ENCODE results near the gene ZBTB20.

Gene ZBTB20

DNA sequence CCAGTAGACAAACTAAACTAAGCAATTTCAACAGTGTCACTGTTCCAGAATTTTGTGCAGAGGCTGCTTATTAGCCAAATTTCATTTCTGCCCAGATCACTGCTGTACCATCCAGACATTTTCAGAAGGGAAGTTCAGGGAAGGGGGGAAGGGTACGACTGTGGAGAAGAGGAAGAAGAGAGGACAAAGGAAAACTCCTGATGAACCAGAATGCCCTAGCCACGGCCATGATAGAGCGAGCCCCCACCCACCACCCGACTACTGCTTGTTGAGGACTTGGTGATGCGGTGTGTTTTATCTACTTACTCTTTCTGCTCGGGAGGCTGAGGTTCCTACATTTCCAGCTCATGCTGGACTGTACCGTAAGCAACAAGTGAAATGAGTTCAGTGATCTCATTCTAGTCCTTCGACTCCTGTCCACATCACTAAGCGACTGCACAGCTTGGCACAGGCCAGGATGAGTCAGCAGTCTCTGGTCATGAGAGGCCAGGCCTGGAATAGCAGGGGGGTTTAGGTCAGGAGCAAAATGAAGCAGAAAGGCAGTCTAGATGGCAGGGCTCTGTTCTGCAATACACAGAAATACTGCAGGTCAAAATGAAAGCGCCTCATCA, 522.4 kb downstream of the ZBTB20 start:
- no peak for DNase-seq
- ATAC-seq = peak; percentile 37

DNA sequence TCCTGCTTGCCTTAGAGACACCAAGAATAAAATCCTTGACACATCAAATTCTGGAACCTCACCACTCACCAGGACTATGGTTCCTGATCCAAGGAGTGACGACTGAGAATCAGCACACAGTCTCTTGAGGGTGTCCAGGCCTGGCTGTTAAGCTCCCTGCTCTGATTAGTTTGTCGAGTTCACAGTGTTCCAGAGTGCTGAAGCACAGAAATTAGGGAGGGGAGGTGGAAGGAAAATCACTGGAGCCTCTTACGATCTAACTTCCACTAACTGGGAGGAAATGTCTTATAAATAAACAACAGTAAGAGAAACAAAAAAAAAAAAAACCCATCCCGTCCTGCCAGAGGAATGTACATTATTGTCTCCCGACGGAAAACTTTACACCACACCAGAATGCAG, 523.0 kb downstream of the ZBTB20 start:
- ATAC-seq (no peak), DNase-seq (no peak)

DNA sequence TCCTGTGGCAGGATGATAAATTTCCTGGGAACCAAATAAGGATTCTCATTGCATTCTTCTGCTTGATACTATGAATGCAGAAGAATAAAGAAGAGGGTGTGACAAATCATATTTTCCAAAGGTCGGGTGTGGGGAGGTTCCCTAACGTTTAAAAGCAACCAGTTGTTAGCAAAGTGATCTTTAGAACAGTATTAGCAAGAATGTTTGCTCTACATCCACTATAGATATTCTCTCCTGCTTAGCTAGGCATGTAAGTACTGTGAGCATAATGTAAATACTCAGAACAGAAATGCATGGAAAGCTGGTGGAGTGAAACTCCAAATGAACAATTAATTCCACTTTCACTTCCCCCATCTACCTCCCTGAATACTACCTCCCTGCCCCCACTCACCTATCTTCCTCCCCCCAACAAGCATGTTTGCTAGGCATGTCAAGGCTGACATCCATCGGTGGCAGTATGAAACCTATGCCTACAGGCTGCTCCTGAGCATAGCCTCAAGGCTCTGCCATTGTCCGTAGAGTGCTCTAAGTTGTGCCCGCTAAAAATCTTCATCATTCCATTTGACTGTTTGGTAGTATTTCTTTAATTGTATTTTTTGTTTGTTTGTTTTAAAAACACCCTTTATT, 523.6 kb downstream of the ZBTB20 start:
- peak; percentile 77 for ATAC-seq
- DNase-seq = no peak

DNA sequence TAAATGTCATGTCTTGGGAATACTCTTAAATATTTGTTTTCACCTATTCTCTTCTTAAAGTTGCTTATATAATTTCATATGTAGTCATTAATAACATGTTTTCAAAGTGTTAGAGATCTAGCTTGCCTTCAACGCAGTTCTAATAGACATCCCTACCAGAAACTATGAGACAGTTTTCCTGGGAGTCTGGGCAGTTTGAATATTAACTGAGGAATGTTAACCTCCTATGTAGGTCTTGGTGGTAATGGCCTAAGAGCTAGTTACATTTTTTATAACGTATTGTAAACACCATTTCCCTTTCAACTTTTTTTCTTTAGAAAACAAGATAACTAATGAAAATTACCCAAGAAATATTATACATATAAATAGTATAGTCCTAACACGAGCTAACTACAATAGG, 525.1 kb downstream of the ZBTB20 start:
- ATAC-seq (no peak), DNase-seq (no peak)

DNA sequence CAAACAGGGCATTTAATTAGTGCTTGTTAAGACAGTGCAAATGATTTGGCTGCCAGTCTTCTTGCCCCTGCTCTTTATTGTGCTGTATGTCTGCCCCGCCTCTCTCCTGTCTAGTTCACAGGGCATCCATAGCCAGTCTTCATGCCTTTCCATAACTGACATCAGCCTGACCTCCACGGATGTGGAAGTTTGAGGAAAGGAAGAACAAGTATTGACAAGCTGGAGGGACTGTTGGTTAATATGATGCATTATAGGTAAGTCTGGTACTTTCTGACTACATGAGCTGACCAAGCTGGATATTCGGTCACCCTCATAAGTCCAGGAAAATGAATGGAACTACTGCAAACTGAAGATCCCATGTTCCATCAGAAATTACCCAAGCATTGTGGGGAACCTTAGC, 527.3 kb downstream of the ZBTB20 start:
- ATAC-seq (no peak), DNase-seq (no peak)

DNA sequence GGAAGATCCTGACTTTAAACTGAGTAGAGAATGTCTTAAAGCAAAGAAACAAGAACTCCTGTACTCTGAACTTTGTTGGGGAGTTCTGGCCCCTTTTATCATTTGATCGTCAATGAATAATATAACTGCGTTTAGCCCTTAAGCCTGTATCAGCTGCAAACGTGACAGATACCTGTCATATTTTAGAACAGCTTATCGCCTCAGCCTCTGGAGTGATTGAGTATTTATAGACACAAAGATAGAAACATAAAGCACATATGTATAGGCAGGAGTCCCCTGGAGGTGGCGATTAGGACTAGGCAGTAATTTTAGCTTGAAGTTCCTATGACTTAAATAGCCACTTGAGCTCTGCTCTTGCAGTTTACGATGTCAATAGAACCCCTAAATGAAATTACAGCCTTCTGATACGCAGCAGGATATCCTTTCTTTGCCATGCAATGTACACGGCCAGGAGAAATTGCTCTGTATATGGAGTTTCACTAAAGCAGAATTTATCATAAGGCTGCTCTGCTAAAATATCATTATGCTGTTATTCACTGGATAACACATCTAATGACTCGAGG, 531.5 kb downstream of the ZBTB20 start:
- DNase-seq (no peak), ATAC-seq (no peak)

DNA sequence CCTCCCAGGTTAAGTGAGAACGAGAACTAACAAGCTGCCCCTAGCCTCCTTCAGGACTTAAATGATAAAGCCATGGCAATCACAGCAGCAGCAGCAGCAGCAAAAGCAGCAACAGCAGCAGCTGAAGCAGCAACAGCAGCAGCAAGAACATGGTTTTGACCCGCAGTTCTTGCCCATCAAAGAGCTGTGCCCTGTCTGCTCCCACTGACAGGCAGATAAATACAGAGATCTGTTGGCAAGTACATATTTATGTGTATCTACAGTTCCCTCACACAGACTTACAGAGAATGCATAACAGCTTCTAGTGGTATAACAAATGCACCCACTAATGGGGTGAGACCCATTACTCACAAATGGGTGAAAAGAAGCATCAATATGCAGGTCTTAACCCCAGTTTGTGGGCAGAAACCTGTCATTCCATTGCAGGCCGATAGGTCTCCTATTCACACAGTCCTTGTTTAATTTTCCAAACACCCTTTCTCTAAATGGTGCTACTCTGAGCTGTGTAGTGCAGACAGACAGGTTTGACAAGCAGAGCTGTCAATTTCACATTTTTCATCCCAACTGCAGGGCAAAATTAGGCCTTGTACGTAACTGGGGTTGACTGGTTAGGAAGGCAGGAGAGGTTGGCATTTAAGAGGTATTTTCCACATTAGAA, 537.0 kb downstream of the ZBTB20 start:
- ATAC-seq (no peak), DNase-seq (no peak)

DNA sequence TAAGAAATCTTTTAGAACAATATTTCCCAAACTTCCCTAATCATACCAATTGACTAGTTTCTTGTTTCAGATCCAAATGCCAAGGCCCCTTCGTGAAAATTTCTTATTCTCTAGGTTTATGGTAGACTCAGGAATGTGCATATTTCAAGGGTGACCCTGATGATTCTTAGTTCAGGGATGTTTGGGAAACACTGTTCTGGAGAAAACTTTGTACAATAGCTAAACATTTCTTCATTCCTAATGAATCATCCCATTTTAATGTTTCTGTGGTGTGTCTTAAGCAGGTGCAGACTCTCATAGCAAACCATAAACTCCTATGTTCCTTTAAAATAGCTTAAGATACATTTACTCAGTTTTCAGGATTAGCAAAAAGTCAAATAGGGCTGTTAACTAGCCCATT, 538.8 kb downstream of the ZBTB20 start:
- ATAC-seq (no peak), DNase-seq (no peak)

DNA sequence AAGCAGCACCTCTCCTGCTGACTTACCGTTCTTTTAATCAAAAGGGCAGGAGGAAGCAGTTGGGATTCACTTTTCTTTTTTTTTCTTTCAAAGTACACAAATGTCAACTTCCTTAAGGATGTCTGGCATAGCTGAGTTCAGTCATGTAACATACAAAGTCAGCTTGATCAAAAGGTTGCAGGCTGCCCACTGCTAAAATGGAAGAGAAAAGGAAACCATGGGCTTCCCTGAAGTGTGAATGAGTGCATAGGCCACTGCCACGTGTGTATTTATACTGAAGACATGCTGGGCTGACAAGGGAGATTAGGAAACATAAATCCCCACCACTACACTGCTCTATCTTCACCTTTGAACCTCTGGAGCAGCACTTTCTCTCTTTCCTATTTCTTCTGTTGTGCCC, 540.8 kb downstream of the ZBTB20 start:
- DNase-seq (no peak), ATAC-seq (no peak)

DNA sequence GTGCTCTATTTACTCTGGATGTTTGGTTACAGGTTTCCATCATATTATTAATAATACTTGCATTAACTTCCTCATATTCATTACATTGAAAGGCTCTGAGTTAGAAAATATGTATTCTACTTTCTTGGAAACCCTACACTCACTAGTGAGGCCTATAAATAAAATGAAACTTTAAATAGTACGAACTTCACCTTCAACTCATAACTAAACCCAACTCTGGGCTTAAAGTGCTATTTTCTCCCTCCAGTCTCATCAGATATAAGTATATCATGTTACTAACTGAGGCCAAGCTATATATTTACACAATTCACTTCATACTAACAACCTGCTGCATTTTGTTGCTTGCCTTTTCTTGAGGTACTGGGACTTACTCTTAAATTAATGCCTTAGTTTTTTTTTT, 546.5 kb downstream of the ZBTB20 start:
- ATAC-seq (no peak), DNase-seq (no peak)

DNA sequence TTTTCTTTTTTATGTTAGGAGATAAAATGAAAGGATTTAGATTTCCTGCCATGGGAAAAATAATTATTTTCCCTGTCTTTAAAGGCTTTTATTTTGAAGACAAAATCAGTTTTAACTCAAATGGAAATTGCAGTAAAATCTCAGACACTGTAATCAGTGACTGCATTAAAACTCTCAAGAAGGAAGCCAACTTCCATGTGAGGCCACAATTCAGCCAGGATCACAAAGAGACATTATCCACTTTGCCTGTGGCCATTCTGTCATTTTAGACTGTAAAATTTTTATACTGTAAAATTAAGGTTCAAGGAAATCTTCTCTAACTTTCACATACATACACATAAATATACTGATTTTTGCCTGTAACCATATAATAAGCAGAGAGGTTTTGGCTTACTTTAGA, 549.2 kb downstream of the ZBTB20 start:
- DNase-seq (no peak), ATAC-seq (no peak)

DNA sequence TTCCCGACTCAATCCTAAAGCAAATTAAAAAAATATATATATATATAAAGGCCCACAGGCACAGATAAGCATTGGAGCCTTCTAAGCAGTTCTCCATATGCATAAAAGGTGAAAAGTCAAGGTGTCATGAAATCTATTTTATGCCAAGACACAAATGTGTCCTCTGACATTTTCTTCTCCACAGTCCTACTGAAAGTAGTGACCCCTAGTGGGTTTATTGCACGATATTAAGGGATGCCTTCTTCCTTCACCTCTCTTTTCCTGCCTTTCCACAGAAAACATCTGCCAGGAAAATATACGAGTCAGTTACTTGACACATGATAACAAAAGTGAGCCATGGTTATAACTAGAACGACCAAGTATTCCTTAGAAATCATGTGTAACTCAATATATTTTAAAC, 550.1 kb downstream of the ZBTB20 start:
- DNase-seq (no peak), ATAC-seq (no peak)

DNA sequence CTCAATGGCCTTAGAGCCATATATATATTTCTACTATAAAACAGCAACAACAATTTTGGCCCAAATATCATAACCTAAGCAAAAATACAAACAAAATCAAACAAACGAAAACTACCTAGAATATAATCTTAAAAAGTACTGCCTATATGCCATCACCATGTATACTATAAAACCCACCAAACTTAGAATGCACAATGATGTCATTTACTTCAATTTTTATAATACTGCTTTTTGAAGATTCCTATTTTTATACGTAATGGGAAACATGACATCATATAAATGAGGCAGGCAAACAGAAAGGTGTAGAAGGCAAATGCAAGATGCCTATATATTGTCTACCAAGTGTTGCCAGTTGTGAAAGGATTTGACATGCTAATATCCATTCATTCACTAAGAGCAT, 550.9 kb downstream of the ZBTB20 start:
- DNase-seq (no peak), ATAC-seq (no peak)

DNA sequence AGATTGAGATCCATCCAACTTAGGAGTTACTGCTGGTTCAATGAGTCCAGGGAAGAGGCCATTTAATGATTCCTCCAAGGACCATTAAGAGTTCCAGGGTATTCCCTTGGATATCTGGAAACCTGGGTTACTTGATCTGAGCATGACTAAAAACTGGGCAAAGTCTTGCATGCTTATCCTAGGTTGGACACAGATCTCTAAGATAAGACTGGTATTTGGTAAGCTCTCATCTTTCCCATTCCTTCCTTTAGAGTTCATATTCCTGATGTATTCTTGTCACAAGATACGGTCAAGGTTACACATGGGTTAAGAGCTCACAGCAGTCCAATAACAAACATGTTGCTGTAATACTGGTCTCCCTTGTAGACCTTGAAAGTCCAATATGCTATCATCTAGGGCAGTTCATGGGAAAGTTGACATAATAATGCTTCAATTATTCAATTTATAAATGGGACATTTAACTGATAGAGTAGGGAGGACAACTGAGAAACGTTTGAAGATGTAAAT, 551.5 kb downstream of the ZBTB20 start:
- ATAC-seq (no peak), DNase-seq (no peak)

DNA sequence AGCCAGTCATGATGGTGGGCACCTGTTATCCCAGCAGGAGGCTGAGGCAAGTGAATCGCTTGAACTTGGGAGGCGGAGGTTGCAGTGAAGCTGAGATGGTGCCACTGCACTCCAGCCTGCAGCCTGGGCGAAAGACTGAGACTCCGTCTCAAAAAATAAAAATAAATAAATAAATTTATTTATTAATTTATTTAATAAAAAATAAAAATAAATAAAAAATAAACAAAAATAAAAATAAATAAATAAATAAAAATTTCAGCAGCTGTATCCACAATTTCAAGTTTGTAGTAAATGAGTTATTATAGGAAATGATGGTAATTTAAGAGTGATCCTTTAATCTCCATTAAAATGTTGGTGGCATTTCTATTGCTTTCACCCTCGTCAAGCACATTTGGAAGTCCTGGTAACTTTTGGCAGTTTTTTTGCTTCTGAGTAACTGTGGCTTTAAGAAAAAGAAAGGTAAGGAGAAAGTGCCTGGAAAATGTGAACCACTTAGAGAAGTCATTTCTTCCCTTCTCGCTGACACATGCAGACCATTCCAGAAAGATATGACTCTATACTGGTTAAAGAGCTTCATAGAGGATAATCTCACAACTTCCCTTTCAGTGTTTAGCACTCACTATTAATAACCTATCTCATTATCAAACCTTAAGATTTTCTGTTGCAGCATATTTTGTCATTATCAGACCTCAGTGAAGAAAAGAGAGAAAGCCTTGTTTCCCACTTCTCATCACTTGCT, 556.6 kb downstream of the ZBTB20 start:
- peak; percentile 88 for ATAC-seq

DNA sequence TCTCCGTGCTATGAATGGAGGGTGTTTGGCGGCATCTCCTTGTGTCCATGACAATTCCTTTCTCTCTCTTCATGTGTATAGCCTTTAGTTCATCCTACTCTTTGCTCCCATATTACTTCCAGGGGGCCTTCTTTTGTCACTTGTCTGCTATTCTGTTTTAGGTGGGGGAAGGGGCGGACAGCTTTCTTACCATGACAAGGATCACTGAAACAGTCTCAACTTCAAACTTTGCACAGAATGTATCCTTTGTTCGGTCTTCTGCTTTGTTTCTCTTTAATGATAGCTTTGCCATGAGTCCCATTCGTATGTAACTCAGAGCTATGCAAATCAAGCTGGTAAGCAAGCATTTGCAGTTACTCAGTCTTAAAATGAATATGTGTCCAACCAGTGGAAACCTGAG, 559.1 kb downstream of the ZBTB20 start:
- no peak for DNase-seq
- ATAC-seq = no peak

More for the DNA sequence above, 556.6 kb downstream of the ZBTB20 start:
- DNase-seq = no peak

DNA sequence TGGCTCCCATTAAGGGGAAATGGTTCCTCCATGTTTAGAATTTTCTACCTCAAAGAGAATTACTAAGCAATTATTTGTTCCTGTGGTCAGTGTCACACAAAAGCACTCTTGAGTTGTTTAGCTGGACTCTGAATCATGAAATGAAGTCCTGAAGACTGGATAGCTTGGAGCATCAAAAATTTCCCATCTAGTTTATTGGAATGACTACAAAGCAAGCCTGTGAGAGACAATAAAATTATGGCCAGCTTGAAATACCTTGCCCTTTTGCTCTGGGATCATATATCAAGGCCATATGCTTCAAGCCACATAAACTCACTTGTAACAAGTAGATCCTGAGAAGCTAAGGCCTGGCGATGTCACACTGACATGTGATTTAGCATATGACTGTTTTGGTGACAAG, 561.0 kb downstream of the ZBTB20 start:
- ATAC-seq = no peak
- no peak for DNase-seq

DNA sequence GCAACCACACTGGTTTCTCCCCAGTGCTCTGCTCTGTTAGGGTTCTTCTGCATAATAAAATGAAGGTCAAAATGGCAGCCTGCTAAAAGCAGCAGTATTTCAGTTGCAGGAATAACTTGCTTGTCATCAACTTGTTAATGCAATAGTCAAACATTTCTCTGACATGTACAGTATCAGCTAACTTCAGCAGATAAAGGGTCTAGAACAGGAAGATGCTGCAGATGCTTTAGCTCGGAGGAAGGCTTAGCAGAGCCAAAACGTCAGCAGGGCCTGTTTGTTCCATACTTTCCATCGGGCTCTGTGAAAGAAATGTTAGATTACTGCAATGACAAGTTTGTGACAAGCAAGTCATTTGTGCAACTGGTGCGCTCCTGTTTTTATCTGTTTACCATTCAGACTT, 561.4 kb downstream of the ZBTB20 start:
- DNase-seq (no peak), ATAC-seq (no peak)

DNA sequence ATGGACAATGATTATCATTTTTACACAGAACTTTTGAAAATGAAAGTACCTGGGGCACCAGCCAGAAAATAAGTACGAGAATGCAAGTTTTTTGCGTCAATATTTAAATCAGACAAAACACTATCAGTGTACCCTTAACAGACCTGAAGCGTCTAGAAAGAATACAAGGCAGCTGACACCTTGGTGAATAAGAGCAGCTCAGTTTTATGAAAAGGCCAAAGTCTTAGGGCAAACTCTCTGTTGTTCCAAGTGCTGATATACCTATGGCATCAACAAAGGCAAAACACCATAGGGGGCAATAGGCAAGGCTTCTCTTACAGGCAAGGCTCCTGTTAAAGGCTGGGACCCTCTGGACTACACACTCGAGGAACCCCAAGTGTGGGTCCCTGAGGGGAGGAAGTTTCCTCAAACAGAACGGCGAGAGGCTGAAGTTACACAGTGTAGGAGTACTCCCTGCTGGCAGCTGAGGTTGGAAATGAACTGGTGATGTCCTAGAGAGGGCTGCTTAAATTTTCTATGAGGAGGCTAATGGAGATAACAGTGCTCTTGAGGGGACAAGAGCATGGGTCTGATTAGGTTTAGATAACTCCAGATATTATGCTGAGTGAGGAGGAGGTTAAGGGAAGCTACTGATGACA, 562.2 kb downstream of the ZBTB20 start:
- ATAC-seq = no peak
- DNase-seq = no peak

DNA sequence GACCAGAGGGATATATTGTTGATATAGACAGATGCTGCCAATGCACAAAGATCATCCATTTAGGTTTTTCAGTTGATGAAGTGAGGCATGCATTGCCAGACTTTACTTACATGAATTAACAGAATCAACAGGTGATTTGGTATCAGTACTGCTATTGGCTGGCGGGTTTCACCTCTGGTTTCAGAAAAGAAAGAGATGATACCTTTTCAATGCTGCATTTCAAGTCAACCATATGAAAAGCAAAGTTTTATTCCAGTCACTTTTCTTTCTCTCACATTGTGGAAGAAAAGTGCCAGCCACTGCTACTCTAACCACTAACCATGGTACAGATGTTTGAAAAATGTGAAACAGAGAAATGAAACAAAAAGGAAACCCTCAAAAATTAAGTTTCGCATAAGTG, 564.2 kb downstream of the ZBTB20 start:
- DNase-seq (no peak), ATAC-seq (peak; percentile 28)

DNA sequence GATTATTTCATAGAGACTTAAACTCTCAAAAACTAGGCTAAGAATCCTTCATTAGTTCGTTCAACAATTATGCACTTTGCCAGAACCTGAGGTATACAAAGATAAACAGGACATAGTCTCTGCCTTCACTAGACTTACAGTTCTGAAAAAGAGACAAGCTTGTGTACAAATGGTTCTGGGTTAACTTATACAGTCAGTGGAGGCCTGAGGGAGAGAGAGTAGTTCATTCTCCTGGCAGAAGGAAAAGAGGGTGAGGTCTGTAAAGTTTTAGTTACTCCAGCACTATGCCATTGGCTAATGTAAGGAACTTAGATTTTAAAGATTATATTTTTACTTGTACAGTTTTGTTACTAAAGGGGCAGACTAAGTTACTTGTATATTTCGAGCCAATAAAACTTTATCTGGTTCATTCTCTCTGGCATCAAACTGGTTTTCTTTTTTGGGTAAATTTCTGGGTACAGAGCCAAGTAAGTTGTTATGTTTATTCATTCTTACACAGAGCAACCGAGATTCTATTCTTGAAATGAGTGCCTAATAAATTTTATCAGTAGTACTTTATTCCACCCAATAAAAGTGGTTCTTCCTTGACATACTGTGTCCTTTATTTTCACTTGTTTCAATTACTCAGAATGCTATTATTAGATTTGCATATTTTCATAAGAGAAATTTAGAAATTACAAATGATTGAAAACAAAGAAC, 574.6 kb downstream of the ZBTB20 start:
- ATAC-seq (no peak), DNase-seq (no peak)

DNA sequence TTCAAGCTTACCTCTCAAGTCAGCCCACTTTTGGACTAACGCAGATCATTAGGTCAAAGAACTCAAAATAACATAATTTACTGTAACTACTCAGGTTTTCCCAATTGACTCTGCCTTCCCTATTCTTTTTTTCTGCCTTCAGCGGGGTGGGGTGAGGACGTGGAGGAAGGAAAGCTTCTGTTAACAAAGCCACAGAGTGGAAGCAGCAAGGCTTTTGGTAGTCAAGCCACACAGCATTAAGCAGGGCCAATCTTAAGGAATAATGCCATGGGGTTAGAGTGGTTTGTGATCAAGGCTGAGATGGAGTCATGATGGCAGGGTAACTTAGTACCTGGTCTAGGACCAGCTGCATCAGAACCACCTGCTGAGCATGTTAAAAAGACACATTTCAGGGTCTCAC, 575.7 kb downstream of the ZBTB20 start:
- no peak for ATAC-seq
- DNase-seq = no peak

Measured in stimulated activated naive CD8-positive, alpha-beta T cell treated with anti-CD3 and anti-CD28 coated beads, Interleukin-15, Interleukin-2, amounts not matched to agents 100 U/mL and 50 U/mL, for 24 hours (primary cell).